H9 (cell line): ENCODE measurements around the gene LIN54. TPM values are rescaled to one million over a fixed set of nuclear protein-coding genes. Genes with fewer than 3 reads are reported as not detected.

Experiments used
- DNase-seq: peaks from one replicate; pipeline ENCODE4 v3.0.0-alpha.2; 2017
- H2AFZ ChIP-seq: one replicate; pipeline ENCODE4 v1.6.1; 2013; ENCODE audit warnings: mild to moderate bottlenecking, low read length, control low read depth, moderate library complexity
- H2AK5ac ChIP-seq: 2 replicates; pipeline ENCODE4 v1.6.1; 2013; ENCODE audit warnings: low read length, control low read depth, mixed read lengths; ENCODE audit not compliant: insufficient read length
- H2BK120ac ChIP-seq: one replicate; pipeline ENCODE4 v1.6.1; 2013; ENCODE audit warnings: low read depth, mild to moderate bottlenecking, low read length, control low read depth, inconsistent platforms; ENCODE audit not compliant: poor library complexity, severe bottlenecking
- H2BK12ac ChIP-seq: 2 replicates; pipeline ENCODE4 v1.6.1; 2013; ENCODE audit warnings: low read length, control low read depth, mixed read lengths, low read depth; ENCODE audit not compliant: insufficient read length
- H2BK15ac ChIP-seq: 2 replicates; pipeline ENCODE4 v1.6.1; 2013; ENCODE audit warnings: low read depth, low read length, control low read depth
- H2BK20ac ChIP-seq: one replicate; pipeline ENCODE4 v1.6.1; 2013; ENCODE audit warnings: low read depth, mild to moderate bottlenecking, low read length, control low read depth, inconsistent platforms; ENCODE audit not compliant: poor library complexity, severe bottlenecking
- H2BK5ac ChIP-seq: 2 replicates; pipeline ENCODE4 v1.6.1; 2013; ENCODE audit warnings: low read length, control low read depth, mixed read lengths; ENCODE audit not compliant: insufficient read length
- H3K14ac ChIP-seq: 2 replicates; pipeline ENCODE4 v1.6.1; 2013; ENCODE audit warnings: low read length, control low read depth; ENCODE audit not compliant: insufficient read depth
- H3K18ac ChIP-seq: 2 replicates; pipeline ENCODE4 v1.6.1; 2013; ENCODE audit warnings: low read depth, mild to moderate bottlenecking, mixed read lengths, low read length, control low read depth; ENCODE audit not compliant: insufficient read length
- H3K23ac ChIP-seq: 2 replicates; pipeline ENCODE4 v1.6.1; 2013; ENCODE audit warnings: low read length, control low read depth, mixed read lengths, low read depth; ENCODE audit not compliant: insufficient read length
- H3K23me2 ChIP-seq: 2 replicates; pipeline ENCODE4 v1.6.1; 2013; ENCODE audit warnings: low read depth, mild to moderate bottlenecking, mixed read lengths, low read length, control low read depth; ENCODE audit not compliant: insufficient read length, poor library complexity, severe bottlenecking
- H3K27ac ChIP-seq: 2 replicates; pipeline ENCODE4 v1.5.1; 2013; ENCODE audit warnings: low read length, control low read depth, mixed read lengths, low read depth; ENCODE audit not compliant: insufficient read length
- H3K27me3 ChIP-seq: 2 replicates; pipeline ENCODE4 v1.6.1; 2013; ENCODE audit warnings: low read length, control low read depth, inconsistent platforms; ENCODE audit not compliant: insufficient read depth
- H3K4ac ChIP-seq: 2 replicates; pipeline ENCODE4 v1.6.1; 2013; ENCODE audit warnings: low read depth, mild to moderate bottlenecking, control low read depth, inconsistent platforms, low read length, moderate library complexity
- H3K4me1 ChIP-seq: 2 replicates; pipeline ENCODE4 v1.6.1; 2013; ENCODE audit warnings: low read length, control low read depth, inconsistent platforms; ENCODE audit not compliant: insufficient read depth
- H3K4me2 ChIP-seq: 2 replicates; pipeline ENCODE4 v1.6.1; 2013; ENCODE audit warnings: low read length, control low read depth, mixed read lengths; ENCODE audit not compliant: insufficient read length, insufficient read depth
- H3K56ac ChIP-seq: 2 replicates; pipeline ENCODE4 v1.6.1; 2013; ENCODE audit warnings: low read depth, mild to moderate bottlenecking, mixed read lengths, low read length, control low read depth; ENCODE audit not compliant: insufficient read length
- H3K79me1 ChIP-seq: 2 replicates; pipeline ENCODE4 v1.6.1; 2013; ENCODE audit warnings: low read depth, mild to moderate bottlenecking, moderate library complexity, low read length, control low read depth, inconsistent platforms; ENCODE audit not compliant: insufficient read depth, poor library complexity, severe bottlenecking
- H3K79me2 ChIP-seq: 2 replicates; pipeline ENCODE4 v1.6.1; 2013; ENCODE audit warnings: low read length, control low read depth, inconsistent platforms; ENCODE audit not compliant: insufficient read depth
- H3K9ac ChIP-seq: 2 replicates; pipeline ENCODE4 v1.6.1; 2013; ENCODE audit warnings: low read length, control low read depth, mixed read lengths; ENCODE audit not compliant: insufficient read length; ENCODE audit errors: extremely low read depth
- H3K9me3 ChIP-seq: one replicate; pipeline ENCODE4 v1.6.1; 2013; ENCODE audit warnings: low read depth, low read length, inconsistent platforms; ENCODE audit not compliant: control insufficient read depth
- H3T11ph ChIP-seq: one replicate; pipeline ENCODE4 v1.6.1; 2013; ENCODE audit warnings: mild to moderate bottlenecking, low read length, control low read depth, inconsistent platforms
- H4K20me1 ChIP-seq: one replicate; pipeline ENCODE4 v1.6.1; 2013; ENCODE audit not compliant: control insufficient read depth, insufficient read length, insufficient read depth
- H4K5ac ChIP-seq: 2 replicates; pipeline ENCODE4 v1.6.1; 2013; ENCODE audit warnings: low read depth, mild to moderate bottlenecking, mixed read lengths, low read length, control low read depth; ENCODE audit not compliant: insufficient read length
- H4K8ac ChIP-seq: replicated peaks from 2 replicates; pipeline ENCODE4 v1.6.1; 2013; ENCODE audit warnings: low read length, control low read depth, mixed read lengths, low read depth; ENCODE audit not compliant: insufficient read length
- H4K91ac ChIP-seq: 2 replicates; pipeline ENCODE4 v1.6.1; 2013; ENCODE audit warnings: low read depth, mild to moderate bottlenecking, moderate library complexity, mixed read lengths, low read length, control low read depth; ENCODE audit not compliant: insufficient read length
- H3K27ac Mint-ChIP-seq, 3 experiments: 2 replicates in 2 of 3; 3 replicates in 1 of 3; pipeline ENCODE4 v1.8.0; 2020 to 2021; ENCODE audit warnings: mixed read lengths in 3 of 3, mild to moderate bottlenecking in 1 of 3, moderate library complexity in 1 of 3
- H3K27me3 Mint-ChIP-seq: 2 replicates; pipeline ENCODE4 v1.8.0; 2021; ENCODE audit warnings: low read depth, mild to moderate bottlenecking, moderate library complexity, mixed read lengths
- H3K36me3 Mint-ChIP-seq, 3 experiments: 2 replicates in 2 of 3; 3 replicates in 1 of 3; pipeline ENCODE4 v1.8.0; 2020 to 2021; ENCODE audit warnings: low read depth in 3 of 3, mixed read lengths in 3 of 3; ENCODE audit not compliant: insufficient read depth in 1 of 3
- H3K4me1 Mint-ChIP-seq, 2 experiments: 2 replicates each; pipeline ENCODE4 v1.8.0; 2020; ENCODE audit warnings: mixed read lengths in 2 of 2
- H3K4me3 Mint-ChIP-seq, 2 experiments: 2 replicates in 1 of 2; 3 replicates in 1 of 2; pipeline ENCODE4 v1.8.0; 2020 to 2021; ENCODE audit warnings: mild to moderate bottlenecking in 2 of 2, mixed read lengths in 2 of 2, moderate library complexity in 1 of 2
- H3K9me3 Mint-ChIP-seq, 2 experiments: 2 replicates in 1 of 2; 3 replicates in 1 of 2; pipeline ENCODE4 v1.8.0; 2020; ENCODE audit warnings: mild to moderate bottlenecking in 2 of 2, mixed read lengths in 2 of 2, moderate library complexity in 1 of 2
- WGBS: extraction: QIAGEN DNeasy Blood & Tissue Kit; methylation state at CpG from one replicate; pipeline ENCODE4 v1.1.7; 2013; ENCODE audit warnings: missing lambda C conversion rate, low lambda C conversion rate, mixed read lengths; ENCODE audit not compliant: insufficient read length; ENCODE audit errors: extremely low coverage; 5-methylcytosine and 5-hydroxymethylcytosine counted together
- total RNA-seq: library from RNA; stranded (reverse); gene quantifications from 2 replicates; pipeline ENCODE4 v1.2.1, GENCODE V29; 2021
- TF ChIP-seq, protein P1 (sequence below): fragments of 200-600 bp; sonication (generic); conservative IDR thresholded peaks from 3 replicates; pipeline ENCODE4 v1.8.0; 2021; ENCODE audit warnings: antibody characterized with exemption, mild to moderate bottlenecking

LIN54 gene
- total RNA-seq, 1 experiment from 2014 or later = 16.3 TPM

DNA sequence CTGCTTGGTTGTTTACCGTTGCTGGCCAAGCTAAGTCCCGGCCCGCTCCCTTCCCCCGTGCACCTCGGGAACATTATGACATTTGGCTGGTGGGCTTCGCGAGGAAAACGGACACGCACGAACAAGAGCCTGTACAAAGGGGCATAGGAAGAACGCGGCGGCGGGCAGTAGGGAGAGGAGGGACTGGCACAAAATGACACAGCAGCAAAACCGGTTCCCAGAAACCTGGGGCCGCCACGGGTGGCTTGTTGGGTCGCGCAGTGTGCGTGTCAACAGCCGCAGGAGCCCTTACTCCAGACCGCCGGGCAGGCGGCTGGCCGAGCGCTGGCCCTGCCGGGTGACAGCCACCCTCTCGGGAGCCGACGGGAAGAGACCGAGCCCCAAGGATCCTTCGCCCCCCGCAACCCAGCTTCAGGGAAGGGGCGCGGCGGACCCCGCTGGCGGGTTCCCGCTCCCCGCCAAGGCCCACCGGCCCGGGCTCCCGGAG lies 1.6 kb upstream of the LIN54 start:
- no peaks in the 10 kb centered on the region; a peak in 2 of 7 replicates for H3K36me3 Mint-ChIP-seq
- peaks cover 13% of the 10 kb centered on the region for H3K27me3 Mint-ChIP-seq
- Histone ChIP-seq H4K5ac (no peak overlapping the region), H2BK5ac (no peak overlapping the region), H3K56ac (no peak overlapping the region), H2BK12ac (no peak overlapping the region), H3K4ac (no peak overlapping the region), H2BK20ac (no peak overlapping the region), H3K18ac (no peak overlapping the region), H3K79me2 (no peaks in the 10 kb centered on the region; the same call in 1 of the 2 replicates), H3K23me2 (peaks cover 9% of the 10 kb centered on the region), H3K9ac (peak overlapping the region; percentile 27), H2AK5ac (no peak overlapping the region), H3K9me3 (no peaks in the 10 kb centered on the region), H3K4me2 (peak overlapping the region; percentile 93), H4K91ac (no peak overlapping the region), H3K23ac (no peak overlapping the region), H3T11ph (no peak overlapping the region), H2AFZ (no peak overlapping the region), H2BK120ac (no peak overlapping the region), H3K27me3 (no peaks in the 10 kb centered on the region), H3K4me1 (peaks cover 4% of the 10 kb centered on the region; the same call in 1 of the 2 replicates), H2BK15ac (no peak overlapping the region), H3K27ac (no peak overlapping the region), H4K20me1 (no peaks in the 10 kb centered on the region), H3K14ac (no peak overlapping the region; the same call in 1 of the 2 replicates), H3K79me1 (no peaks in the 10 kb centered on the region), H4K8ac (no peak overlapping the region)
- H3K9me3 Mint-ChIP-seq = no peaks in the 10 kb centered on the region
- TF ChIP-seq, protein P1, sequence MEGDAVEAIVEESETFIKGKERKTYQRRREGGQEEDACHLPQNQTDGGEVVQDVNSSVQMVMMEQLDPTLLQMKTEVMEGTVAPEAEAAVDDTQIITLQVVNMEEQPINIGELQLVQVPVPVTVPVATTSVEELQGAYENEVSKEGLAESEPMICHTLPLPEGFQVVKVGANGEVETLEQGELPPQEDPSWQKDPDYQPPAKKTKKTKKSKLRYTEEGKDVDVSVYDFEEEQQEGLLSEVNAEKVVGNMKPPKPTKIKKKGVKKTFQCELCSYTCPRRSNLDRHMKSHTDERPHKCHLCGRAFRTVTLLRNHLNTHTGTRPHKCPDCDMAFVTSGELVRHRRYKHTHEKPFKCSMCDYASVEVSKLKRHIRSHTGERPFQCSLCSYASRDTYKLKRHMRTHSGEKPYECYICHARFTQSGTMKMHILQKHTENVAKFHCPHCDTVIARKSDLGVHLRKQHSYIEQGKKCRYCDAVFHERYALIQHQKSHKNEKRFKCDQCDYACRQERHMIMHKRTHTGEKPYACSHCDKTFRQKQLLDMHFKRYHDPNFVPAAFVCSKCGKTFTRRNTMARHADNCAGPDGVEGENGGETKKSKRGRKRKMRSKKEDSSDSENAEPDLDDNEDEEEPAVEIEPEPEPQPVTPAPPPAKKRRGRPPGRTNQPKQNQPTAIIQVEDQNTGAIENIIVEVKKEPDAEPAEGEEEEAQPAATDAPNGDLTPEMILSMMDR = no peak
- peak overlapping the region; percentile 87 to 92 for H3K4me3 Mint-ChIP-seq
- peaks cover 32 to 35% of the 10 kb centered on the region in 2 experiments for H3K4me1 Mint-ChIP-seq
- WGBS = no CpG with 5 or more reads among the region's 43 CpGs
- DNase-seq = peak; percentile 34
- peak overlapping the region in 2 of 3 experiments; percentile 4 to 89; a peak in 3 of 7 replicates for H3K27ac Mint-ChIP-seq
